ENCODE data around the gene KRT39. TPM values are rescaled to one million over a fixed set of nuclear protein-coding genes. Genes with fewer than 3 reads are reported as not detected.

The KRT39 gene
- total and polyA plus RNA-seq, 2 of the 8 experiments (the other 6 are each of a cell fraction or from before 2014, with no cell fraction given), result not detected

- Histone ChIP-seq H3K14ac (ENCODE audit: insufficient read length) (no peak overlapping the region), H3K79me1 (ENCODE audit: low read depth, low read length) (no peaks in the 10 kb centered on the region), H3K56ac (replicated peaks; ENCODE audit: insufficient read length, low read depth, low read length) (no peak overlapping the region), H3K23me2 (ENCODE audit: low read depth, low read length) (no peaks in the 10 kb centered on the region), H2BK20ac (ENCODE audit: low read length) (no peak overlapping the region), H3K9me3 (ENCODE audit: insufficient read depth in 2 of 2, low read depth in 1 of 2, low read length in 1 of 2) (no peaks in the 10 kb centered on the region), H2BK5ac (ENCODE audit: low read depth, low read length) (no peak overlapping the region), H4K91ac (replicated peaks; ENCODE audit: insufficient read length, low read length) (no peak overlapping the region), H3K4me1 (replicated peaks in 1 of 4; ENCODE audit: control insufficient read depth in 3 of 4, insufficient read depth in 4 of 4, low read length in 3 of 4) (no peaks in the 10 kb centered on the region), H3K36me3 (ENCODE audit: control insufficient read depth in 2 of 4, insufficient read depth in 4 of 4, low read length in 3 of 4) (no peaks in the 10 kb centered on the region), H4K20me1 (replicated peaks in 1 of 2; ENCODE audit: control insufficient read depth in 1 of 2, insufficient read depth in 2 of 2, low read length in 2 of 2) (no peaks in the 10 kb centered on the region), H3K79me2 (ENCODE audit: control insufficient read depth in 1 of 2, insufficient read depth in 2 of 2, low read length in 2 of 2) (no peaks in the 10 kb centered on the region), H4K8ac (ENCODE audit: extremely low read depth, insufficient read depth, low read length) (no peak overlapping the region), H4K5ac (ENCODE audit: insufficient read length, low read depth, low read length) (no peak overlapping the region), H3K23ac (ENCODE audit: insufficient read length) (no peak overlapping the region), H2BK120ac (replicated peaks; ENCODE audit: low read depth, low read length) (no peak overlapping the region), H3K4me2 (ENCODE audit: insufficient read depth in 1 of 2, low read depth in 2 of 2, low read length in 2 of 2) (no peak overlapping the region), H2AFZ (ENCODE audit: low read length) (no peak overlapping the region), H3K4me3 (ENCODE audit: extremely low read depth in 1 of 4, insufficient read depth in 2 of 4, low read depth in 3 of 4, low read length in 4 of 4) (no peak overlapping the region), H3K18ac (ENCODE audit: extremely low read depth, low read length) (no peak overlapping the region), H3K27ac (ENCODE audit: low read depth, low read length) (no peak overlapping the region), H3K9ac (replicated peaks in 1 of 4; ENCODE audit: extremely low read depth in 1 of 4, low read depth in 3 of 4, low read length in 3 of 4) (no peak overlapping the region), H2BK12ac (ENCODE audit: low read depth, low read length) (no peak overlapping the region), H2AK5ac (ENCODE audit: low read depth, low read length) (no peak overlapping the region), H3K4ac (replicated peaks; ENCODE audit: insufficient read length, low read depth, low read length) (no peak overlapping the region), H3K27me3 (replicated peaks in 1 of 4; ENCODE audit: control insufficient read depth in 3 of 4, extremely low read depth in 1 of 4, insufficient read depth in 3 of 4, low read length in 3 of 4) (no peaks in the 10 kb centered on the region), H2BK15ac (ENCODE audit: low read length) (no peak overlapping the region)
- 91% methylated on average over 3 of the region's 3 CpGs; no CpG with 5 or more reads in 1 of the 2 experiments for WGBS, 2 experiments (ENCODE audit: extremely low coverage in 1 of 2, insufficient coverage in 1 of 2, insufficient read length in 1 of 2, insufficient replicate concordance in 2 of 2, low coverage in 1 of 2, low lambda C conversion rate in 2 of 2, missing lambda C conversion rate in 1 of 2)
- TF ChIP-seq POU5F1 (IDR thresholded peaks at IDR 0.05; ENCODE audit: low read depth, low read length) (no peak), CTBP2 (IDR thresholded peaks at IDR 0.05; ENCODE audit: borderline replicate concordance, insufficient read depth, insufficient read length, low read length) (no peak), CHD1 (IDR thresholded peaks at IDR 0.05; ENCODE audit: low read depth, low read length) (no peak), KDM1A (IDR thresholded peaks at IDR 0.05; ENCODE audit: borderline replicate concordance, low read length) (no peak)
- TF ChIP-seq, protein P1, sequence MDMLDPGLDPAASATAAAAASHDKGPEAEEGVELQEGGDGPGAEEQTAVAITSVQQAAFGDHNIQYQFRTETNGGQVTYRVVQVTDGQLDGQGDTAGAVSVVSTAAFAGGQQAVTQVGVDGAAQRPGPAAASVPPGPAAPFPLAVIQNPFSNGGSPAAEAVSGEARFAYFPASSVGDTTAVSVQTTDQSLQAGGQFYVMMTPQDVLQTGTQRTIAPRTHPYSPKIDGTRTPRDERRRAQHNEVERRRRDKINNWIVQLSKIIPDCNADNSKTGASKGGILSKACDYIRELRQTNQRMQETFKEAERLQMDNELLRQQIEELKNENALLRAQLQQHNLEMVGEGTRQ (IDR thresholded peaks at IDR 0.05; ENCODE audit: low read length), result no peak
- ChIA-PET CTCF (ENCODE audit: partially characterized antibody) (interaction anchor here (1.3 to 1.9 kb wide), 2 partner anchors 21 to 94 kb away, joined by 3 to 5 read pairs; no protein-coding TSS in a partner anchor), POLR2A (ENCODE audit: partially characterized antibody) (no interaction called here)
- DNase-seq (ENCODE audit: low read depth in 1 of 2, low spot score in 2 of 2) (no peak), FAIRE-seq (no peak)
Observed at GRCh38 chr17:40931311-40931710, 35.4 kb downstream of the KRT39 start.
